K562 (cell line): Measurements from ENCODE around the gene SLC16A5. TPM values are rescaled to one million over a fixed set of nuclear protein-coding genes. Genes with fewer than 3 reads are reported as not detected.

Experiments used
- SAFB ChIP-seq: fragments of 200-400 bp; formaldehyde crosslinking; IDR thresholded peaks from 2 replicates; pipeline ENCODE4 v1.6.1; 2017; ENCODE audit warnings: low read depth, low read length, borderline replicate concordance
- ZNF146 ChIP-seq: IDR thresholded peaks from one replicate; pipeline ENCODE4 v1.6.1; 2018; ENCODE audit warnings: missing compliant biosample characterization; ENCODE audit not compliant: unreplicated experiment
- polyA plus RNA-seq, 8 experiments: library from polyadenylated mRNA; depleted of rRNA in 4 of 8; stranded (reverse) in 5 of 8; unstranded in 3 of 8; fragments of >200 nt; fragmentation: Nextera tagmentation in 2 of 8; fragmentation: Illumina TruSeq in 1 of 8; extraction: Ambion mirVana in 2 of 8; extraction: Trizol in 1 of 8; gene quantifications; 2 replicates each; pipeline versions ENCODE4 v1.2.1 to v1.2.3, GENCODE V29; 2011 to 2014; ENCODE audit warnings: inconsistent platforms in 1 of 8, missing spikeins in 1 of 8
- total RNA-seq, 7 experiments: library from RNA; depleted of rRNA in 6 of 7; stranded (reverse); fragments of >200 nt in 6 of 7; fragmentation: Illumina TruSeq in 2 of 7; extraction: Trizol in 2 of 7; gene quantifications; 2 replicates each; pipeline versions ENCODE4 v1.2.1 to v1.2.3, GENCODE V29; 2011 to 2021; ENCODE audit warnings: low replicate concordance in 1 of 7
- TF ChIP-seq, protein P1 (sequence below): fragments of 250-450 bp; sonication (Bioruptor Pico); IDR thresholded peaks from 2 replicates; pipeline ENCODE4 v1.4.0; 2020; ENCODE audit warnings: mild to moderate bottlenecking, moderate library complexity
- TF ChIP-seq, protein P2 (sequence below): sonication (generic); formaldehyde crosslinking; IDR thresholded peaks from 2 replicates; pipeline ENCODE4 v1.8.0; 2022; ENCODE audit warnings: mild to moderate bottlenecking, missing genetic modification reagents, borderline replicate concordance

The SLC16A5 gene
- total and polyA plus RNA-seq, 9 of the 15 experiments (the other 6 are each of a cell fraction or from before 2014, with no cell fraction given): 0.06 to 2.6 (median 0.91) TPM

GRCh38 chr17:75061055-75061438 lies 26.7 kb upstream of the SLC16A5 start (continued):
- TF ChIP-seq, protein P1, sequence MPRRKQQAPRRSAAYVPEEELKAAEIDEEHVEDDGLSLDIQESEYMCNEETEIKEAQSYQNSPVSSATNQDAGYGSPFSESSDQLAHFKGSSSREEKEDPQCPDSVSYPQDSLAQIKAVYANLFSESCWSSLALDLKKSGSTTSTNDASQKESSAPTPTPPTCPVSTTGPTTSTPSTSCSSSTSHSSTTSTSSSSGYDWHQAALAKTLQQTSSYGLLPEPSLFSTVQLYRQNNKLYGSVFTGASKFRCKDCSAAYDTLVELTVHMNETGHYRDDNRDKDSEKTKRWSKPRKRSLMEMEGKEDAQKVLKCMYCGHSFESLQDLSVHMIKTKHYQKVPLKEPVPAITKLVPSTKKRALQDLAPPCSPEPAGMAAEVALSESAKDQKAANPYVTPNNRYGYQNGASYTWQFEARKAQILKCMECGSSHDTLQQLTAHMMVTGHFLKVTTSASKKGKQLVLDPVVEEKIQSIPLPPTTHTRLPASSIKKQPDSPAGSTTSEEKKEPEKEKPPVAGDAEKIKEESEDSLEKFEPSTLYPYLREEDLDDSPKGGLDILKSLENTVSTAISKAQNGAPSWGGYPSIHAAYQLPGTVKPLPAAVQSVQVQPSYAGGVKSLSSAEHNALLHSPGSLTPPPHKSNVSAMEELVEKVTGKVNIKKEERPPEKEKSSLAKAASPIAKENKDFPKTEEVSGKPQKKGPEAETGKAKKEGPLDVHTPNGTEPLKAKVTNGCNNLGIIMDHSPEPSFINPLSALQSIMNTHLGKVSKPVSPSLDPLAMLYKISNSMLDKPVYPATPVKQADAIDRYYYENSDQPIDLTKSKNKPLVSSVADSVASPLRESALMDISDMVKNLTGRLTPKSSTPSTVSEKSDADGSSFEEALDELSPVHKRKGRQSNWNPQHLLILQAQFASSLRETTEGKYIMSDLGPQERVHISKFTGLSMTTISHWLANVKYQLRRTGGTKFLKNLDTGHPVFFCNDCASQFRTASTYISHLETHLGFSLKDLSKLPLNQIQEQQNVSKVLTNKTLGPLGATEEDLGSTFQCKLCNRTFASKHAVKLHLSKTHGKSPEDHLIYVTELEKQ: no peak
- TF ChIP-seq SAFB (no peak), ZNF146 (CRISPR knock-in tag) (no peak)
- TF ChIP-seq, protein P2, sequence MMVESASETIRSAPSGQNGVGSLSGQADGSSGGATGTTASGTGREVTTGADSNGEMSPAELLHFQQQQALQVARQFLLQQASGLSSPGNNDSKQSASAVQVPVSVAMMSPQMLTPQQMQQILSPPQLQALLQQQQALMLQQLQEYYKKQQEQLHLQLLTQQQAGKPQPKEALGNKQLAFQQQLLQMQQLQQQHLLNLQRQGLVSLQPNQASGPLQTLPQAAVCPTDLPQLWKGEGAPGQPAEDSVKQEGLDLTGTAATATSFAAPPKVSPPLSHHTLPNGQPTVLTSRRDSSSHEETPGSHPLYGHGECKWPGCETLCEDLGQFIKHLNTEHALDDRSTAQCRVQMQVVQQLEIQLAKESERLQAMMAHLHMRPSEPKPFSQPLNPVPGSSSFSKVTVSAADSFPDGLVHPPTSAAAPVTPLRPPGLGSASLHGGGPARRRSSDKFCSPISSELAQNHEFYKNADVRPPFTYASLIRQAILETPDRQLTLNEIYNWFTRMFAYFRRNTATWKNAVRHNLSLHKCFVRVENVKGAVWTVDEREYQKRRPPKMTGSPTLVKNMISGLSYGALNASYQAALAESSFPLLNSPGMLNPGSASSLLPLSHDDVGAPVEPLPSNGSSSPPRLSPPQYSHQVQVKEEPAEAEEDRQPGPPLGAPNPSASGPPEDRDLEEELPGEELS: no peak
